ENCODE measurements around the gene NR5A2.

DNA sequence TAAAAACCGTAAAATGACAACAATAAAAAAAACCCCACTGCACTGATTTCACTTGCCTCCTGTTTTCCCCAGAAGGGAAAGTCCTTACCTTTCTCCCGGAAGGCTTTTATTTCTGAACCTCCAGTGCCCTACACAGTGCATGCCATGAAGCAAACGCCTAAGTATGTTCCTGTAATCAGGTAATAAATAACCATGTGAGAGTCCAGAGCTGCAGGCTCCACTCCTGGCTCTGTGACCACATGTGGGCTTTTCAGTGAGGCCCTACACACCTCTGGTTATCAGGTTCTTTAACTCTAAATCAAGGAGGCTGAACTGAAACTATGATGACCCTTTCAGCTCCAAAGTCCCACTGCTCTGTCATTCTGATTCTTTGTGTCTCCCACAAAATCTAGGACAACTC, 20.8 kb upstream of the NR5A2 start:
- TF ChIP-seq, protein P1, sequence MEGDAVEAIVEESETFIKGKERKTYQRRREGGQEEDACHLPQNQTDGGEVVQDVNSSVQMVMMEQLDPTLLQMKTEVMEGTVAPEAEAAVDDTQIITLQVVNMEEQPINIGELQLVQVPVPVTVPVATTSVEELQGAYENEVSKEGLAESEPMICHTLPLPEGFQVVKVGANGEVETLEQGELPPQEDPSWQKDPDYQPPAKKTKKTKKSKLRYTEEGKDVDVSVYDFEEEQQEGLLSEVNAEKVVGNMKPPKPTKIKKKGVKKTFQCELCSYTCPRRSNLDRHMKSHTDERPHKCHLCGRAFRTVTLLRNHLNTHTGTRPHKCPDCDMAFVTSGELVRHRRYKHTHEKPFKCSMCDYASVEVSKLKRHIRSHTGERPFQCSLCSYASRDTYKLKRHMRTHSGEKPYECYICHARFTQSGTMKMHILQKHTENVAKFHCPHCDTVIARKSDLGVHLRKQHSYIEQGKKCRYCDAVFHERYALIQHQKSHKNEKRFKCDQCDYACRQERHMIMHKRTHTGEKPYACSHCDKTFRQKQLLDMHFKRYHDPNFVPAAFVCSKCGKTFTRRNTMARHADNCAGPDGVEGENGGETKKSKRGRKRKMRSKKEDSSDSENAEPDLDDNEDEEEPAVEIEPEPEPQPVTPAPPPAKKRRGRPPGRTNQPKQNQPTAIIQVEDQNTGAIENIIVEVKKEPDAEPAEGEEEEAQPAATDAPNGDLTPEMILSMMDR (conservative IDR thresholded peaks at IDR 0.05 in 1 of 2, IDR thresholded peaks at IDR 0.05 in 1 of 2; ENCODE audit: extremely low read depth in 1 of 2, insufficient read depth in 1 of 2, low read depth in 1 of 2, low read length in 2 of 2): no peak
- TF ChIP-seq EZH2 (IDR thresholded peaks at IDR 0.05; ENCODE audit: borderline replicate concordance, low read length): no peak

All from mammary epithelial cell (primary cell).